Panc1 (cell line): ENCODE results near the gene C6orf89. TPM values are rescaled to one million over a fixed set of nuclear protein-coding genes. Genes with fewer than 3 reads are reported as not detected.

ENCODE experiments used
- ATAC-seq: fragments of 200-7000 bp; cut with Tn5 transposase; 2 replicates; pipeline ENCODE4 v1.9.1; 2020; ENCODE audit warnings: mild to moderate bottlenecking, moderate library complexity
- BruUV-seq: library from RNA; stranded (reverse); fragments of 400-500 nt; replicated peaks from 2 replicates; lab custom pipeline; 2021; lab: Mats Ljungman, UMichigan
- CTCF ChIA-PET: fragments of 300-600 bp; sonication (Branson Sonifier 250); formaldehyde crosslinking; loops from one replicate; lab custom pipeline; 2022; ENCODE audit warnings: antibody characterized with exemption; lab: Charles Lee
- POLR2A ChIA-PET: fragments of 300-600 bp; sonication (Branson Sonifier 250); formaldehyde crosslinking; loops from one replicate; lab custom pipeline; 2022; ENCODE audit warnings: antibody characterized with exemption; lab: Charles Lee
- DNase-seq: peaks from one replicate; pipeline ENCODE4 v3.0.0-alpha.2; 2010; ENCODE audit warnings: low read depth, low spot score
- H3K27ac ChIP-seq: 2 replicates; pipeline ENCODE4 v1.5.1; 2011; ENCODE audit warnings: mild to moderate bottlenecking, low read length, inconsistent platforms
- H3K27me3 ChIP-seq: fragments of 200-500 bp; sonication (Bioruptor generic); 2 replicates; pipeline ENCODE4 v1.6.0; 2014; ENCODE audit warnings: low read length, inconsistent platforms; ENCODE audit not compliant: control insufficient read depth, insufficient read depth
- H3K36me3 ChIP-seq: fragments of 200-500 bp; sonication (Bioruptor generic); 2 replicates; pipeline ENCODE4 v1.5.1; 2014; ENCODE audit warnings: inconsistent platforms, mild to moderate bottlenecking, low read length, moderate library complexity; ENCODE audit not compliant: control insufficient read depth, insufficient read depth
- H3K4me1 ChIP-seq: 2 replicates; pipeline ENCODE4 v1.5.1; 2011; ENCODE audit warnings: inconsistent platforms, mild to moderate bottlenecking, low read length, moderate library complexity; ENCODE audit not compliant: control insufficient read depth, insufficient read depth
- H3K4me3 ChIP-seq, 2 experiments: 2 replicates each; pipeline ENCODE4 v1.5.1; 2011 to 2012; ENCODE audit warnings: low read depth in 2 of 2, low read length in 2 of 2, mild to moderate bottlenecking in 2 of 2, inconsistent platforms in 1 of 2, moderate library complexity in 1 of 2
- H3K9me3 ChIP-seq: fragments of 200-500 bp; sonication (Bioruptor generic); 2 replicates; pipeline ENCODE4 v1.5.1; 2014; ENCODE audit warnings: low read depth, mild to moderate bottlenecking, inconsistent platforms, low read length, moderate library complexity; ENCODE audit not compliant: control insufficient read depth, insufficient read depth
- CTCF ChIP-seq: fragments of 450-650 bp; IDR thresholded peaks from 2 replicates; pipeline ENCODE4 v1.5.1; 2017; ENCODE audit warnings: mild to moderate bottlenecking
- POLR2AphosphoS5 ChIP-seq: IDR thresholded peaks from 2 replicates; pipeline ENCODE4 v1.6.1; 2012; ENCODE audit warnings: mild to moderate bottlenecking, low read depth, low read length, moderate library complexity
- REST ChIP-seq, 2 experiments: IDR thresholded peaks; 2 replicates each; pipeline ENCODE4 v1.6.1; 2011 to 2012; ENCODE audit warnings: low read depth in 2 of 2, control low read depth in 1 of 2, low read length in 1 of 2, mild to moderate bottlenecking in 1 of 2, moderate library complexity in 1 of 2; ENCODE audit not compliant: insufficient read depth in 1 of 2
- SIN3A ChIP-seq: IDR thresholded peaks from 2 replicates; pipeline ENCODE4 v1.6.1; 2012; ENCODE audit warnings: low read depth, mild to moderate bottlenecking, low read length, moderate library complexity, borderline replicate concordance; ENCODE audit not compliant: insufficient read depth
- TCF7L2 ChIP-seq: IDR thresholded peaks from 2 replicates; pipeline ENCODE4 v1.6.1; 2011; ENCODE audit warnings: mild to moderate bottlenecking, low read depth, low read length, inconsistent platforms
- in situ Hi-C: cut with HindIII; loops from 2 replicates; pipeline ENCODE4 v1.10.0; 2016; ENCODE audit warnings: low sequenced_read_pairs, low pct_unique_long_range_greater_than_20kb
- intact Hi-C: fragments of 100-400 bp; cut with micrococcal nuclease; formaldehyde crosslinking; loops from one replicate; pipeline ENCODE4 v1.10.0; 2022; ENCODE audit not compliant: unreplicated experiment
- total RNA-seq: library from RNA; stranded (reverse); gene quantifications from one replicate; pipeline ENCODE4 v1.2.1, GENCODE V29; 2021; ENCODE audit not compliant: unreplicated experiment

The C6orf89 gene
- total RNA-seq, 1 experiment from 2014 or later = 59.2 TPM

- H3K9me3 ChIP-seq = no peaks in the 10 kb centered on the region
- H3K36me3 ChIP-seq = peaks cover 5% of the 10 kb centered on the region; the same call in 1 of the 2 replicates
- H3K4me3 ChIP-seq = no peak overlapping the region
- DNase-seq = no peak
- ChIA-PET POLR2A (no interaction called here), CTCF (no interaction called here)
- ATAC-seq = no peak
- H3K4me1 ChIP-seq = peaks cover 36% of the 10 kb centered on the region
- in situ Hi-C loops (no loop called here), intact Hi-C loops (no loop called here)
- TF ChIP-seq SIN3A (no peak), REST (IDR thresholded peaks at IDR 0.05; ENCODE audit: insufficient read depth in 1 of 2, low read depth in 2 of 2, low read length in 1 of 2) (no peak), POLR2AphosphoS5 (no peak), CTCF (no peak), TCF7L2 (no peak)
- no TSS peak for BruUV-seq
- H3K27ac ChIP-seq = no peak overlapping the region
- no peaks in the 10 kb centered on the region for H3K27me3 ChIP-seq
These were observed 29.8 kb downstream of the C6orf89 start for GRCh38 chr6:36915599-36915998.

- CTCF ChIA-PET = no interaction called here
- Histone ChIP-seq H3K9me3 (no peaks in the 10 kb centered on the region), H3K4me1 (peaks cover 36% of the 10 kb centered on the region), H3K27ac (no peak overlapping the region), H3K27me3 (no peaks in the 10 kb centered on the region), H3K36me3 (peaks cover 5% of the 10 kb centered on the region; the same call in 1 of the 2 replicates), H3K4me3 (no peak overlapping the region)
- no peak for ATAC-seq
- TF ChIP-seq SIN3A (no peak), REST (IDR thresholded peaks at IDR 0.05; ENCODE audit: insufficient read depth in 1 of 2, low read depth in 2 of 2, low read length in 1 of 2) (no peak), CTCF (no peak), POLR2AphosphoS5 (no peak), TCF7L2 (no peak)
- intact Hi-C loops = no loop called here
- in situ Hi-C loops = no loop called here
- no peak for DNase-seq
- BruUV-seq = no TSS peak
- POLR2A ChIA-PET = no interaction called here
These were observed 30.4 kb downstream of the C6orf89 start for GRCh38 chr6:36916126-36916525.
